SK-N-MC (cell line): ENCODE results near the gene CD58.

Experiments used
- EZH2 ChIP-seq: fragments of 200-600 bp; sonication (generic); IDR thresholded peaks from one replicate; pipeline ENCODE4 v1.6.1; 2017; ENCODE audit warnings: antibody characterized with exemption
- POLR2AphosphoS5 ChIP-seq: IDR thresholded peaks from 2 replicates; pipeline ENCODE4 v1.6.1; 2012; ENCODE audit warnings: mild to moderate bottlenecking, low read depth, low read length, borderline replicate concordance

DNA sequence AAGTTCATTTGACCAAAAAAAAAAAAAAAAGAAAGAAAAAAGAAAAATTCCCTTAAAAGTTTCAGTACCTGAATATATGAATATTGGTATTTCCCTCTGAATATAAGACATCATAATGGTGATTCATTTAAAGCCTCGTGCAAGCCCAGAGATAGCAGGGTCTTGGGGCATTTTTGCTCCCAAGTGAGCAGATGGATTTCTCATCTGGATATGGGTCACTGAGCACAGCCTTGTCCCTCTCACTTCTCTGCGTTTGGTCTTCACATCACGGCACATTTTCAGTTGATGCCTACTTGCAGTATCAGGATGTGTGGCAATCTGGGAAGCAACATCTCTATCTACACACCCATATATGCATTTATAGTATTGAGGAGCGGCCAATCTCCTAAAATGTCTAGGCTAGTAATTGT, 12.7 kb downstream of the CD58 start:
- TF ChIP-seq POLR2AphosphoS5: no peak
- TF ChIP-seq EZH2: no peak
